Stomach (tissue), 9 donors: Measurements from ENCODE around the gene TREX2. TPM values are rescaled to one million over a fixed set of nuclear protein-coding genes. Genes with fewer than 3 reads are reported as not detected.

Source experiments
- DNase-seq, 2 donors: peaks; one replicate each; pipeline versions ENCODE4 v3.0.0 to v3.0.0-alpha.2; 2013 to 2019
- H3K27ac ChIP-seq, 5 donors: fragments of 200-600 bp in 4 of 5; sonication (generic) in 4 of 5; one replicate each; pipeline ENCODE4 v1.5.1; 2013 to 2019; ENCODE audit warnings: mild to moderate bottlenecking in 1 of 5, moderate library complexity in 1 of 5
- H3K27me3 ChIP-seq, 3 donors: fragments of 200-600 bp; sonication (generic); one replicate each; pipeline ENCODE4 v1.5.1; 2017 to 2019; ENCODE audit warnings: mixed run types in 1 of 3
- H3K36me3 ChIP-seq, 4 donors: fragments of 200-600 bp; sonication (generic); 1 replicate in 3 of 4; 2 replicates in 1 of 4; pipeline ENCODE4 v1.5.1; 2016 to 2019
- H3K4me1 ChIP-seq, 4 donors: fragments of 200-600 bp; sonication (generic); one replicate each; pipeline ENCODE4 v1.5.1; 2016 to 2019
- H3K4me3 ChIP-seq, 4 donors: fragments of 200-600 bp; sonication (generic) in 3 of 4; one replicate each; pipeline ENCODE4 v1.5.1; 2016 to 2019; ENCODE audit warnings: mild to moderate bottlenecking in 1 of 4
- H3K9me3 ChIP-seq, 4 donors: fragments of 200-600 bp; sonication (generic); one replicate each; pipeline ENCODE4 v1.5.1; 2016 to 2019
- CTCF ChIP-seq, 7 experiments: fragments of 450-650 bp in 4 of 7; fragments of 200-600 bp in 3 of 7; sonication (generic) in 3 of 7; IDR thresholded peaks; one replicate each; pipeline ENCODE4 v1.5.1; 2016 to 2019; ENCODE audit warnings: antibody characterized with exemption in 7 of 7, control low read depth in 2 of 7, mild to moderate bottlenecking in 1 of 7
- EP300 ChIP-seq: sonication (generic); formaldehyde crosslinking; IDR thresholded peaks from one replicate; pipeline ENCODE4 v1.6.1; 2017; ENCODE audit warnings: antibody characterized with exemption
- POLR2A ChIP-seq, 4 donors: fragments of 450-650 bp; IDR thresholded peaks; one replicate each; pipeline ENCODE4 v1.6.1; 2016; ENCODE audit warnings: antibody characterized with exemption in 4 of 4, control low read depth in 2 of 4, mild to moderate bottlenecking in 1 of 4, moderate library complexity in 1 of 4
- POLR2AphosphoS5 ChIP-seq, 3 donors: sonication (generic); formaldehyde crosslinking; IDR thresholded peaks; one replicate each; pipeline ENCODE4 v1.6.1; 2016; ENCODE audit warnings: antibody characterized with exemption in 3 of 3
- WGBS, 5 donors: extraction: QIAGEN DNeasy Blood & Tissue Kit in 3 of 5; methylation state at CpG; one replicate each; pipeline versions ENCODE4 v1.1.5 to v1.1.7; 2013 to 2018; 5-methylcytosine and 5-hydroxymethylcytosine counted together
- intact Hi-C: fragments of 100-400 bp; cut with DNase I; formaldehyde crosslinking; loops from one replicate; pipeline ENCODE4 v1.15.1; 2023; ENCODE audit warnings: low total_unique reads
- polyA plus RNA-seq, 3 donors: library from polyadenylated mRNA; stranded (reverse); fragments of 200-250 nt; gene quantifications; one replicate each; pipeline ENCODE4 v1.2.3, GENCODE V29; 2013
- total RNA-seq, 5 donors: library from RNA; depleted of rRNA; stranded (reverse); fragments of >200 nt; gene quantifications; one replicate each; pipeline versions ENCODE4 v1.1.0 to v1.2.3, GENCODE V29; 2014 to 2016
- donor health status: healthy with polysubstance abuse.
- donor health status: Bipolar disorder and iron deficiency.
- donor health status: healthy.

The TREX2 gene
- total and polyA plus RNA-seq, 8 donors: 0.62 to 13.3 (median 2.2) TPM; not detected in 3

GRCh38 chrX:153439977-153440376, 5.9 kb downstream of the TREX2 start:
- no peaks in the 10 kb centered on the region for H3K4me1 ChIP-seq
- WGBS, 5 donors: 90 to 93% (median 91%) methylated on average over 4 of the region's 4 CpGs
- no peak overlapping the region for H3K27ac ChIP-seq
- peaks cover 0 to 12% (median 0%) of the 10 kb centered on the region in 3 donors for H3K27me3 ChIP-seq
- no peak for DNase-seq
- no peaks in the 10 kb centered on the region for H3K36me3 ChIP-seq
- no peak overlapping the region for H3K4me3 ChIP-seq
- intact Hi-C loops: no loop called here
- peaks cover 0 to 12% (median 6%) of the 10 kb centered on the region in 4 donors for H3K9me3 ChIP-seq
- TF ChIP-seq EP300 (no peak), POLR2AphosphoS5 (IDR thresholded peaks at IDR 0.05) (no peak), CTCF (IDR thresholded peaks at IDR 0.05) (no peak), POLR2A (IDR thresholded peaks at IDR 0.05) (no peak)

- Histone ChIP-seq H3K4me3 (no peak overlapping the region), H3K4me1 (no peaks in the 10 kb centered on the region), H3K27me3 (peaks cover 0 to 8% (median 0%) of the 10 kb centered on the region in 3 donors), H3K9me3 (peaks cover 0 to 12% (median 6%) of the 10 kb centered on the region in 4 donors), H3K27ac (no peak overlapping the region), H3K36me3 (no peaks in the 10 kb centered on the region)
- 16 to 52% (median 34%) methylated on average over 8 of the region's 8 CpGs for WGBS, 5 donors
- DNase-seq: peak in 1 of 2 donors; percentile 52
- intact Hi-C loops: no loop called here
- TF ChIP-seq POLR2AphosphoS5 (IDR thresholded peaks at IDR 0.05): no peak
- TF ChIP-seq CTCF (IDR thresholded peaks at IDR 0.05): no peak
- no peak for TF ChIP-seq EP300
- TF ChIP-seq POLR2A (IDR thresholded peaks at IDR 0.05): no peak
Observed at GRCh38 chrX:153438532-153438931, 7.3 kb downstream of the TREX2 start.

- H3K4me1 ChIP-seq: no peaks in the 10 kb centered on the region
- WGBS, 5 donors: 55 to 78% (median 60%) methylated on average over 3 of the region's 3 CpGs
- H3K27ac ChIP-seq: no peak overlapping the region
- H3K9me3 ChIP-seq: peaks cover 0 to 21% (median 10%) of the 10 kb centered on the region in 4 donors
- no peak overlapping the region for H3K4me3 ChIP-seq
- H3K27me3 ChIP-seq: peaks cover 0 to 15% (median 0%) of the 10 kb centered on the region in 3 donors
- TF ChIP-seq EP300 (no peak), CTCF (IDR thresholded peaks at IDR 0.05) (no peak), POLR2AphosphoS5 (IDR thresholded peaks at IDR 0.05) (no peak), POLR2A (IDR thresholded peaks at IDR 0.05) (no peak)
- no peak for DNase-seq
- intact Hi-C loops: no loop called here
- H3K36me3 ChIP-seq: no peaks in the 10 kb centered on the region
Observed at GRCh38 chrX:153435845-153436244, 10.0 kb downstream of the TREX2 start.

GRCh38 chrX:153434801-153435200, 11.1 kb downstream of the TREX2 start:
- no peak overlapping the region for H3K4me3 ChIP-seq
- peaks cover 0 to 19% (median 0%) of the 10 kb centered on the region in 3 donors for H3K27me3 ChIP-seq
- DNase-seq: no peak
- no peaks in the 10 kb centered on the region for H3K4me1 ChIP-seq
- H3K36me3 ChIP-seq: no peaks in the 10 kb centered on the region
- H3K27ac ChIP-seq: no peak overlapping the region
- intact Hi-C loops: no loop called here
- TF ChIP-seq POLR2AphosphoS5 (IDR thresholded peaks at IDR 0.05): no peak
- 78 to 88% (median 83%) methylated on average over 7 to 8 of the region's 8 CpGs for WGBS, 5 donors
- H3K9me3 ChIP-seq: peaks cover 0 to 25% (median 11%) of the 10 kb centered on the region in 4 donors

GRCh38 chrX:153433781-153434285, 12.0 kb downstream of the TREX2 start:
- intact Hi-C loops: no loop called here
- peaks cover 0 to 19% (median 0%) of the 10 kb centered on the region in 3 donors for H3K27me3 ChIP-seq
- 86 to 92% (median 91%) methylated on average over 4 to 17 of the region's 17 CpGs for WGBS, 5 donors
- TF ChIP-seq CTCF (IDR thresholded peaks at IDR 0.05): no peak
- TF ChIP-seq POLR2AphosphoS5 (IDR thresholded peaks at IDR 0.05): no peak
- TF ChIP-seq POLR2A (IDR thresholded peaks at IDR 0.05): no peak
- TF ChIP-seq EP300: no peak
- peaks cover 0 to 20% (median 7%) of the 10 kb centered on the region in 4 donors for H3K9me3 ChIP-seq
- DNase-seq: no peak
- H3K36me3 ChIP-seq: no peaks in the 10 kb centered on the region
- no peak overlapping the region for H3K27ac ChIP-seq
- no peaks in the 10 kb centered on the region for H3K4me1 ChIP-seq
- H3K4me3 ChIP-seq: no peak overlapping the region
